HG03342 (cell line): ENCODE data around the gene GSN.

Experiments used
- ATAC-seq: cut with Tn5 transposase; IDR thresholded peaks from one replicate; pipeline ENCODE4 v1.9.1; 2021; ENCODE audit warnings: mild to moderate bottlenecking, moderate library complexity; ENCODE audit not compliant: unreplicated experiment

GSN gene

DNA sequence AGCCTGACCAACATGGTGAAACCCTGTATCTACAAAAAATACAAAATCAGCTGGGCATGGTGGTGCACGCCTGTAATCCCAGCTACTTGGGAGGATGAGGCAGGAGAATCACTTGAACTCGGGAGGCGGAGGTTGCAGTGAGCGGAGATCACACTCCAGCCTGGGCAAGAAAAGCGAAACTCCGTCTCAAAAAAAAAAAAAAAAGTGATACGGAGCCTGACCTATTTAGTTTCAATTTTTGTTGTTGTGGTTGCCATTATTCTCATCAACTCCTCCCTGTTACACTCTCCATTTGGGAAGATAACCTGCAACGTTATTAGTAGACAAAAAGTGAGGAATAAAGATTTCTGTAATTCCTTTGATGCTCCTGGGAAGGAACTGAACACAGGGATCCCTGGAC lies 100.8 kb downstream of the GSN start:
- ATAC-seq: no peak

DNA sequence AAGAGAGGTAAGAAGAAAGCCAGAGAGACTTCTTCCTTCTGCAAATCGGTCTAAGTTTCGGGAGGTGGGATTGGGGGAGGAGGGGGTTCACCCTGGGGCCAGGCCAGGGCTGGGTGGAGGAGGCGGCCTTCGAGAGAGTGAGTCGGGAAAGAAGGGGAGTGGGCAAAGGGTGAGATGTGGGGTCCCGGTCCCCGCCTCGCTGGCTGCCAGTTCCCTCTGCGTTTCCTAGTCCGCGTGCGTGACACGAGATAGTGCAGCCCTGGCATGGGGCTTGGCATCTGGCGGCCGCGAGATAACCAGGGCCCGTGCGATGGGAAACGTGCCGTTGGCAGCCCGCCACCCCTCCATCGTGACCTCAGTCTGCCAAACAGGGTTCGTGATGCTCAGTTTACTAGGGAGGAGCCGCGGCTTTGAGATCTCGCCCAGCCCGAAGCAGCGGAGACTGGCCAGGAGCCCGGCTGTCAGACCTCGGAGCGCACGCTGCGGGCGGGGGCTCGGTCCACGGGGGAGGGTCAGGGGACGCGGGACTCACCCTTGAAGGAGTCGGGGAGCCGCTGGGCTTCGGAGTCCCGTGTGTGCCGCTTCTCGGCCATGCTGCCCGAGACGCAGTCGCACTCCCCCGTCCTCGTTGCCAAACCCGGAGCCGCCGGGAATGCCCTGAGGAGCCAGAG lies 101.8 kb downstream of the GSN start, which contains the start of gene STOM:
Gene STOM, minus strand, starts transcription at position 656 of the 671 bp plus-strand sequence. Its CDS starts 63 bp downstream, at position 593.
- ATAC-seq: peak; percentile 45

DNA sequence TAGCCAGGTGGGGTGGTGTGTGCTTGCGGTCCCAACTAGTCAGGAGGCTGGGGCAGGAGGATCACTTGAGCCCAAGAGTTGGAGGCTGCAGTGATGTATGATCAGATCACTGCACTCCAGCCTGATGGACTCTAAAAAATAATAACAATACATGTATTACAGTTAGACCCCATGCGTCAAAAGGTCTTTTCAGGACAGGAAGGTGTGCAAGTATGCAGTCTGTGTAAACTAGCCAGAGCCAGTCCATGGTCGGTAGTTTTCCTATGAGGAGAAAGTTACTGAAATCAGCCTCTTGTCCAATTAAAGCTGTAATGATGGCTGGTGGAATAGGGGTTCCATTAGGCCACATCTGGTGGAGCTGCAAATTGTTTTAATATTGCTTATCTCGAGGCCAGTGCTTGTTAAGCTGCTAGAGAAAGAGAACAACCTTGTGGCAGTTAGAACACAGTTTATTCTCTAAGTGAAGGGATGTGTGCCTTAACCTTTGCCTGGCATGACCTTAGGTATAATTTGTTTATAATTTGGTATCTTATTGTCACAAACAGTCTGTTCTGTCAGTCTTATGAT lies 103.6 kb downstream of the GSN start:
- ATAC-seq: no peak

DNA sequence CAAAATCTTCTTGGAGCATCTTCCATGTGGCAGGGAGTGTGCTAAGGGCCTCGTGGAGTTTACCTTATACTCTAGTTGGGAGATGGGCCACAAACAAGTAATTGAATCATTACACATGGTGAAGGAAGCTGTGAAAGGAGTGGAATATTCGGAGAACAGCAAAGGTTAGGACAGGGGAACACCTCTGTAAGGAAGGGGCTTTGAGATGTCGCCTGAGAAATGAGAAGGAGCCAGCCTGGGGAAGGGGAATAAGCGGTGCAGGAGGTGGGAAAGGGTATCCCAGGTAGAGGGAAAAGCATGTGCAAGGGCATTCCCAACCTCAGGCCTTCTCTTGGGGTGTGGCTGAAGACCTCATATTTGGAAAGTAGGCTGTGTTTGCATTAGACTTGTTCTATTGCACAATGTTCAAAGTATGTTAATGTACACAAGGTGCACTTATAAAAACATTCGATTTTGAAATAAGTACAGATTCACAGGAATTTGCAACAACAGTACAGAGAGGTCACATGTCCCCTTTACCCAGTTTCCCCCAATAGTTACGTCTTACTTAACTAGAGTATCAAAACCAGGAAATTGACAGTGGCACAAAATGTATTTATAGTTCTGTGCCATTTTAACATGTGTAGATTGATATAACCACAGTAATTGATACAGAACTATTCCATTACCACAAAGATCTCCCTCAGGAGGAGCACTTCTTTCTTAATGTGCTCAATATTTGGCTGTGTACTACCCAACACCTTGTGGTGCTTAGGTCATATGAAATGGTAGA lies 104.5 kb downstream of the GSN start:
- no peak for ATAC-seq

DNA sequence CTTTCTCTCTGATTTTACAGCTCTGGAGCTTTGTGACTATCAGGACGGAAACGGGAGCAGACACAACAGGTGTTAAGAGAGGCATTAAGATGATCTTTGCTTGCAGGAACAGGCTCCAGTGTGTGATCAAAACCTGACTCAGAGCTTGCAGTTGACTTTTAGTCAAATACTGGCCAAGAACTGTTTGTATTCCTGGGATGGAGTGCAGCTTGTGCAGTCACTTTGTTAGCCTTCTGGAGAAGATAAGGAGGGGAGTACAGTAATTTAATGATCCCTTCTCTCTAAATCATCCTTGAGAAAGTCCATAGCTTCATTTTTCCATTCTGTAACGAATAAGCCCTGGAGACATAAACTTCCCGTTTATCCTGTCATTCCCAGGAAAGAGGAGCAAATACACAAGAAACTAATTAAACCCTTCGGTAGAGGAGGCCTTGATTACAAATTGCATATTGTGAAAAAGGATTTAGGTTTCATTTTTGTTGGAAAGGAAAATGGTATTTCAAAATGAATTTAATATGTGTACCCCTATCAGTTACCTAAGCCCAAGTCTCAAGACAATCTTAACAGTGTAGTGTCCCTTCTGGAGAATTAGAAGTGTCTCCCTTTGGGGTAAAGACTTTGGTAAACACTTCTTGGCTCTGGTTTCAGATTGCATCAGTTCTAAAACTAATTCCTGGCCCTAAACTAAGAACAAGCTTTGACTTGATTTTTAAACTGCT lies 105.2 kb downstream of the GSN start:
- no peak for ATAC-seq

DNA sequence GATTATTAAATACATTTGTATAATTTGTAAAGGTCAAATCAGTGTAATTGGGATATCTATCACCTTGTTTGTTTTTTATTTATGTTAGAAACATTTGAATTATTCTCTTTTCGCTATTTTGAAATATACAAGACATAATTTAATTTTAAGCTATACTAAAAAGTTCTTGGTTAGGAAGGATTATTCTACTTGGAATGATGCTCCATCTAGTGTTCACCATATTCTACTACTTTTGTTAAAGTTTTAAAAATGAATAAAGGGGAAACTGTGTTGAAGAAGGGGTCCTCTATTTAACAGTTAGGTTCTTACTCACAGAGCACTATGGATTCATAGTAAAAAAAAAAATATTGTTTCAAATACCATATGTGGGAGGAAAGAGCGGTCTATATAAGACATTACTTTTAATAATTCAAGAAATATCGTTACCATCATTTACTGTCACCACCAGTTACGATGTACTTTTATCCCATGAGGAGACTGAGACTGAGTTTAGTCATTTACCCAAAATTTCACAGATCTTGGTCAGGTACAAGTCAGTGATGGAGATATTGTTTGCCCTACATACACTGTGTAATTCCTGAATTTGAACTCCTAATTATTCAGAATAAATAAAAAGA lies 108.4 kb downstream of the GSN start:
- no peak for ATAC-seq

DNA sequence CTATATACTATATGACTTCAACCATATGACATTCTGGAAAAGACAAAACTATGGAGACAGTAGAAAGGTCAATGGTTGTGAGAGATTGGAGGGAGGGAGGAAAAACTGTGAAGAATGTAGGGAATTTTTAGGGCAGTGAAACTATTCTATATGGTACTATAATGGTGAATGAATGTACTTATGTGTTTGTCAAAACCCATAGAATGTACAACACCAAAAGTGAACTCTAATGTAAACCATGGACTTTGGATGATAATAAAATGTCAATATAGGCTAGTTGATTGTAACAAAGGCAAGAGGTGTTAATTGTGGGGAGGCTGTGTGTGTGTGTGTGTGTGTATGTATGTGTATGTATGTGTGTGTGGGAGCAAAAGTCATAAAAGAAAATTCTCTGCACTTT lies 112.9 kb downstream of the GSN start:
- ATAC-seq: no peak
